Endometrial microvascular endothelial cells (primary cell): ENCODE measurements around the gene EXOC3L1. TPM values are rescaled to one million over a fixed set of nuclear protein-coding genes. Genes with fewer than 3 reads are reported as not detected.

Experiments used
- in situ Hi-C: cut with HindIII; loops from 2 replicates; pipeline ENCODE4 v1.10.0; 2017; ENCODE audit warnings: low sequenced_read_pairs, low pct_unique_long_range_greater_than_20kb; ENCODE audit errors: inconsistent ontology term
- total RNA-seq: library from RNA; depleted of rRNA; stranded (reverse); fragments of >200 nt; gene quantifications from one replicate; pipeline ENCODE4 v1.2.3, GENCODE V29; 2015; ENCODE audit errors: inconsistent ontology term

EXOC3L1 gene
- total RNA-seq, 1 donor from 2014 or later = 6.9 TPM

- in situ Hi-C loops = no loop called here
Measured at GRCh38 chr16:67170168-67170948, 19.6 kb downstream of the EXOC3L1 start, which contains the start of gene NOL3. Gene NOL3, plus strand, starts transcription at chr16:67170538.

- in situ Hi-C loops = no loop called here
Measured at GRCh38 chr16:67169642-67170167, 20.2 kb downstream of the EXOC3L1 start.

GRCh38 chr16:67169011-67169451, 20.9 kb downstream of the EXOC3L1 start:
- in situ Hi-C loops = no loop called here

- in situ Hi-C loops = no loop called here
Measured at GRCh38 chr16:67167588-67167987, 22.3 kb downstream of the EXOC3L1 start.

DNA sequence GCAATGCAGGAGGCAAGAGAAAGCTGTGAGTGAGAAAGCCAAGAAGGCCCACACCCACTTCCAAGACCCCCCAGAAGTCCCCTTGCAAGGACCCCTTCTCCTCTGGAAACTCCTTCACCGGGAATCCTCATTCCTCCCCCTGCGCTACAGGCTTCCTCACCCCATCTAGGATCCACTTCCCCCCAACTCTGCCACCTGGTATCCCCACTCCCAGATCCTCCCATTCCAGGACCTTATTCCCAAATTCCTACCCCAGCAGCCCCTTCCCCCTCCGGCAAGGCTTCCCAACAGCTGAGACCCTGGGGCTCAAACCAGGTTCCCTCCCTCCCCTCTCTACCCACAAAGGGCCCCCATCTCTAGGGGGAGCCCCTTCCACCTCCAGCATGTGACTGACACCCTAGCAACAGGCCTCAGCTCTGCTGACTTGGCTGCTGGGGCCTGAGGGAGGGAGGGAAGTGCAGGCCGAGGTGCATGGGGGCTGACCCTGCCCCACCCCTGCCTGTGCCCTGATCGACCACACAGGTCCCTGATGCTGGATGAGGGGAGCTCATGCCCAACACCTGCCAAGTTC, 23.3 kb downstream of the EXOC3L1 start:
- in situ Hi-C loops = no loop called here

DNA sequence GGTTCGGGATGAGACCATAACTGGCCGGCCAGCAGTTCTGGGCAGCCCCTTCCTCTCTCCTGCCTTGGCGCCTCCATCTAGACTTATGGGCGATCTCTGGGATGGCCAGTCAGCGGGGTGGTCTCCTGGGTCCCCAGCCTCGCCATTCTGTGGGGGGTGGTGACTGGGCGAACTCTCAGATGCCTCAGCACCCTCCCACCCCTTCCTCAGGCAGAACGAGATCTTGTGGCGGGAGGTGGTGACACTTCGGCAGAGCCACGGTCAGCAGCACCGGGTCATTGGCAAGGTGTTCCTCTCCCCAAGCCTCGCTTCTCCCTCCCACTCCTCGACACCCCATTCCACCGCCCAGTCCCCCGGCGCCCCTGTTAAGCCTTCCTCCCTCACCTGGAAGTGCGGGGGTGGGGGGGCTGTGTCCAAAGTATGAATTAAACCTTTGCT, 23.8 kb downstream of the EXOC3L1 start:
- in situ Hi-C loops = no loop called here

- in situ Hi-C loops = no loop called here
Measured at GRCh38 chr16:67165121-67166078, 24.5 kb downstream of the EXOC3L1 start.

DNA sequence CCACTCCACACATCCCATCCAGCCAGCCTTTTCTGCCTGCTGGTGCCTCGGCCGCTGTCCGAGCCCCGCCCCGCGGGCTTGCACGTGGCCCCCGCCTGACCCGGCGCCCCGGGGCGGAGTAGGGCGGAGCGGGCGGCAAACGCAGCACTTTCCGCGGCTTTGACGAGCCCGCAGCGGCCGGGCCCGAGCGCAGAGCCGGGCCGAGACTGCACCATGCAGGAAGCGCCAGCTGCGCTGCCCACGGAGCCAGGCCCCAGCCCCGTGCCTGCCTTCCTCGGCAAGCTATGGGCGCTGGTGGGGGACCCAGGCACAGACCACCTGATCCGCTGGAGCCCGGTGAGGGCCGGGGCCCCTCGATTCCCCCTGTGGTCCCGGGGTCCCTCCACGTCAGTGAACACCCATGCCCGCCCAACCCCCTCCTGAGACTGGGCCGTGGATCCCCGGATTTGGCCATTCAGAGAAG, 25.3 kb downstream of the EXOC3L1 start, which contains the start of gene HSF4:
Gene HSF4, plus strand, starts transcription at position 147 of the 463 bp plus-strand sequence. Its CDS starts 67 bp downstream, at position 214.
- in situ Hi-C loops = no loop called here

- in situ Hi-C loops = no loop called here
Measured at GRCh38 chr16:67163999-67164558, 25.9 kb downstream of the EXOC3L1 start.

- in situ Hi-C loops = no loop called here
Measured at GRCh38 chr16:67163164-67163998, 26.6 kb downstream of the EXOC3L1 start.

- in situ Hi-C loops = no loop called here
Measured at GRCh38 chr16:67162506-67163163, 27.3 kb downstream of the EXOC3L1 start.

DNA sequence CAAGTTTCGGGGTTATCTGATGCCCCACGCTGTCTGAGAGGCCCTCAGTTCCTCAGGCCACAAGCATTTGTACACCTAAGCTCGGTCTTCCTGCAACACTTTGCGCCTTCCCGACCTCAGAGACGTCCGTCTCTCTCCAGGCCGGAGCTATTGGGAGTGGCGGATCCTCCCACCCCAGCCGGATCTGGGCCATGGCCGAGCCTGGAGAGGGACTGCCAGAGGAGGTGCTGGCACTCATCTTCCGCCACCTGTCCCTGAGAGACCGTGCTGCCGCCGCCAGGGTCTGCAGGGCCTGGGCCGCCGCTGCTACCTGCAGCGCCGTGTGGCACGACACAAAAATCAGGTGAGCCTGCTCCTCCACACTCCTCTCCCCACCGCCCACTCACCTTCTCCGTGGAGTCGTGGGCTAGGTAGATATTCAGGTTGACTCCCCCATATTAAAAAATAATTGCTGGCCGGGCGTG, 28.3 kb downstream of the EXOC3L1 start:
- in situ Hi-C loops = no loop called here

DNA sequence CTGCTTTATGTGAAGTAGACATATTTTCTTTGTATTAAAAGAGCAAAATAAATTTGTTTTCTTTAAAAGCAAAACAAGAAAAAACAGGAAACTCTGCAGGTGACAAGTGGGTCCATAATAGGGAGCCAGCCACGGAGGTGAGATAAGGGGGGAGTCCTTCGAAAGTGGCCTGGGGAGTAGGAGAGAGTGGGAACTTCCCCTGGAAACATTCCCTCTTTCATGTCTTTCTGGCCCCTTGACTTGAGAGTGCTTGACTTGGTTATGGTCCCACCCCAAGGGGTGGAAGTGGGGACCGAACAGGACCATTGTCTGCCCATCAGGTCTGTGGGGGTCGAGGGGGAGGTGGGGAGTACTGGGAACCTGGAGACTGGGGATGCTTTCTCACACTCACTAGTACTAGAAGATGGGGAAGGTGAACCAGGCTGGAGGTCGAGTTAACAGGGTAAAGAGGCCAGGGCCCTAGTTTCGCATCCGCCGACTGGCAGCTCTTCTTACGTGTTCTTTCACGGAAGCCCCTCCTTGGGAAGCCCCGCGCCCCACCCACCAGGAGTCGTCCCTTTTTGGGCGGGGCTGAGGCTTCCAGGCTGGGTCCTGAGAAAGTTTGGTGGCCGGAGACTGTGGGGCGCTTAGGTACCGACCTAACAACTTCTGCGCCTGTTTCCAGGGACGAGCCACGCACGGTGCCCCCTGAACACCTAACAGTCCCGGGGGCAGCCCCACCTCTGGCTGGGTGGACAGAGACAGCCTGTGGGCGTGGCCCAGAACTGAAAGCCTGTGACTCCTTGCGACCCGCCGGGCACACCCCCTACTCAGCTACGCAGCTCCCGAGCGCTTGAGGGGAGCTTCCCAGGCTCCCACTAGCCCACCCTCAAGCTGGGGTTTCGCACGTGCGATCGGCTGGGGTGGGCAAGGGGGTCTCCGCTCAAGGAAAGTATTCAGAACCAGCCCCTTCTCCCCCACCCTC, 31.0 kb downstream of the EXOC3L1 start:
- in situ Hi-C loops = no loop called here

GRCh38 chr16:67157892-67158635, 31.9 kb downstream of the EXOC3L1 start:
- in situ Hi-C loops = no loop called here

DNA sequence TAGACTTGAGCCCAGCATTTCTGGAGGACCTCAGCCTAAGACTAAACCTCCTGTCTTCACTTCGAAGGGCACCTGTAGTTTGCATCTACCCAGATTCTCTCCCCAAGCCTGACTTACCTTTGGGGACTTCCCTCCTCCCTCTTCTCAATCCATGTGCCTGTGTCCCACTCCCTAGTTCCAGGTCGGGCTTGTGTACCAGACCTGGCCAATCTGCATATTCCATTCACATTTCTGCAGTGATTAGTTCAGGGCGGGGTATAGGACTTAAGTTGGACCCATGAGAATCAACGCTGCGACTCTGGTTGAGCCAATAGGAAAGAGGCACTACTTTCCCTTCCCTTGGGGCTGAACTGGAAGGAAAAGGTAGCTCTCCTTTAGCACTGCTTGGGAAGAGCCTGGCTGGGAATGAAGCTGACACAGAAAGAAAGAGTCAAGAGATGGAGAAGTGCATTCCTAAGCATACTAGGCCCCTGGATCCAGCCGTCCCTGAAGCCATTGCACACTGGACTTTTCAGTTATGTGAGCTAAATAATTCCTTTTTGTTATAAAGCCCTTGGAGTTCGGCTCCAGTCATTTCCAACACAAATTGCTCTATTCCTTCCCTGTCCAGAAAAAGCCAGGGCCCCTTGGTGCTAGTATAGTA, 32.7 kb downstream of the EXOC3L1 start:
- in situ Hi-C loops = no loop called here
